Measurements from ENCODE around the gene ARHGEF16.

The ARHGEF16 gene

GRCh38 chr1:3515774-3516480 lies 61.5 kb downstream of the ARHGEF16 start:
- no peaks in the 10 kb centered on the region for H3K36me3 ChIP-seq (ENCODE audit: control insufficient read depth in 2 of 2, insufficient read depth in 1 of 2, low read length in 2 of 2)
- CTCF ChIA-PET = interaction anchor here (0.6 to 2.0 kb wide), 3 partner anchors 25 to 143 kb away, joined by 3 to 5 read pairs (median 4); no protein-coding TSS in a partner anchor

DNA sequence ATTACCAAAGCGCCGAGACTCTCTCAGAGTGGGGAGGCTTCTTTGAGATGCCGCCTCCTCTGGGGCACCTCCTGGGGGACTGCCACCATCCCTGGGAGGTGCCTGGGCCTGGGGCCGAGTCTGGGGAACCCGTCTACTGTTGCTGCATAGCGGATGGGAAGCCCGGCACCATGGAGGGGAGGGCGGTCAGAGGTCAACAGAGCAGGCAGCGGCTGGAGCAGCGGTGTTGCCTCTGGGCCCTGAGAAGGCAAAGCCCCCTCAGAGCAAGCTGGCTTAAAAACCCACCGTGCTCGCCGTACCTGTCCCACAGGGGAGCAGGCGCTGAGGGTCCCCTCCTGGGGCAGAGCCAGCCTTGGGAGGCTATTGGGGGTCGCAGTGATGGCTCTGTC lies 62.0 kb downstream of the ARHGEF16 start:
- Histone ChIP-seq H3K4me3 (ENCODE audit: low read depth, low read length) (no peak overlapping the region), H3K36me3 (ENCODE audit: control insufficient read depth in 2 of 2, insufficient read depth in 1 of 2, low read length in 2 of 2) (no peaks in the 10 kb centered on the region), H3K27ac (ENCODE audit: extremely low read depth, low read depth, low read length) (no peak overlapping the region), H3K9me3 (ENCODE audit: control insufficient read depth, insufficient read depth, low read depth, low read length) (no peaks in the 10 kb centered on the region), H3K4me1 (ENCODE audit: control insufficient read depth, insufficient read depth, low read length) (no peaks in the 10 kb centered on the region)
- ChIA-PET POLR2A (no interaction called here), CTCF (interaction anchor here (1.4 to 2.0 kb wide), 2 partner anchors 25 to 63 kb away, joined by 3 to 5 read pairs; no protein-coding TSS in a partner anchor)
- TF ChIP-seq, protein P1, sequence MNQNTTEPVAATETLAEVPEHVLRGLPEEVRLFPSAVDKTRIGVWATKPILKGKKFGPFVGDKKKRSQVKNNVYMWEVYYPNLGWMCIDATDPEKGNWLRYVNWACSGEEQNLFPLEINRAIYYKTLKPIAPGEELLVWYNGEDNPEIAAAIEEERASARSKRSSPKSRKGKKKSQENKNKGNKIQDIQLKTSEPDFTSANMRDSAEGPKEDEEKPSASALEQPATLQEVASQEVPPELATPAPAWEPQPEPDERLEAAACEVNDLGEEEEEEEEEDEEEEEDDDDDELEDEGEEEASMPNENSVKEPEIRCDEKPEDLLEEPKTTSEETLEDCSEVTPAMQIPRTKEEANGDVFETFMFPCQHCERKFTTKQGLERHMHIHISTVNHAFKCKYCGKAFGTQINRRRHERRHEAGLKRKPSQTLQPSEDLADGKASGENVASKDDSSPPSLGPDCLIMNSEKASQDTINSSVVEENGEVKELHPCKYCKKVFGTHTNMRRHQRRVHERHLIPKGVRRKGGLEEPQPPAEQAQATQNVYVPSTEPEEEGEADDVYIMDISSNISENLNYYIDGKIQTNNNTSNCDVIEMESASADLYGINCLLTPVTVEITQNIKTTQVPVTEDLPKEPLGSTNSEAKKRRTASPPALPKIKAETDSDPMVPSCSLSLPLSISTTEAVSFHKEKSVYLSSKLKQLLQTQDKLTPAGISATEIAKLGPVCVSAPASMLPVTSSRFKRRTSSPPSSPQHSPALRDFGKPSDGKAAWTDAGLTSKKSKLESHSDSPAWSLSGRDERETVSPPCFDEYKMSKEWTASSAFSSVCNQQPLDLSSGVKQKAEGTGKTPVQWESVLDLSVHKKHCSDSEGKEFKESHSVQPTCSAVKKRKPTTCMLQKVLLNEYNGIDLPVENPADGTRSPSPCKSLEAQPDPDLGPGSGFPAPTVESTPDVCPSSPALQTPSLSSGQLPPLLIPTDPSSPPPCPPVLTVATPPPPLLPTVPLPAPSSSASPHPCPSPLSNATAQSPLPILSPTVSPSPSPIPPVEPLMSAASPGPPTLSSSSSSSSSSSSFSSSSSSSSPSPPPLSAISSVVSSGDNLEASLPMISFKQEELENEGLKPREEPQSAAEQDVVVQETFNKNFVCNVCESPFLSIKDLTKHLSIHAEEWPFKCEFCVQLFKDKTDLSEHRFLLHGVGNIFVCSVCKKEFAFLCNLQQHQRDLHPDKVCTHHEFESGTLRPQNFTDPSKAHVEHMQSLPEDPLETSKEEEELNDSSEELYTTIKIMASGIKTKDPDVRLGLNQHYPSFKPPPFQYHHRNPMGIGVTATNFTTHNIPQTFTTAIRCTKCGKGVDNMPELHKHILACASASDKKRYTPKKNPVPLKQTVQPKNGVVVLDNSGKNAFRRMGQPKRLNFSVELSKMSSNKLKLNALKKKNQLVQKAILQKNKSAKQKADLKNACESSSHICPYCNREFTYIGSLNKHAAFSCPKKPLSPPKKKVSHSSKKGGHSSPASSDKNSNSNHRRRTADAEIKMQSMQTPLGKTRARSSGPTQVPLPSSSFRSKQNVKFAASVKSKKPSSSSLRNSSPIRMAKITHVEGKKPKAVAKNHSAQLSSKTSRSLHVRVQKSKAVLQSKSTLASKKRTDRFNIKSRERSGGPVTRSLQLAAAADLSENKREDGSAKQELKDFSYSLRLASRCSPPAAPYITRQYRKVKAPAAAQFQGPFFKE (tag by site-specific recombination; IDR thresholded peaks at IDR 0.05; ENCODE audit: borderline replicate concordance) = no peak
- TF ChIP-seq BCL11B (tag by site-specific recombination; IDR thresholded peaks at IDR 0.05; ENCODE audit: low read depth) (no peak), ZNF664 (tag by site-specific recombination; IDR thresholded peaks at IDR 0.05) (no peak), ZNF274 (IDR thresholded peaks at IDR 0.05; ENCODE audit: low read length) (no peak), ZNF274 (tag by site-specific recombination; IDR thresholded peaks at IDR 0.05; ENCODE audit: borderline replicate concordance) (no peak), ZNF433 (tag by site-specific recombination; IDR thresholded peaks at IDR 0.05; ENCODE audit: low read depth) (no peak), ZNF776 (tag by site-specific recombination; IDR thresholded peaks at IDR 0.05; ENCODE audit: borderline replicate concordance) (no peak), ZNF335 (tag by site-specific recombination; conservative IDR thresholded peaks at IDR 0.05) (no peak)

More at GRCh38 chr1:3515774-3516480, 61.5 kb downstream of the ARHGEF16 start:
- Histone ChIP-seq H3K27ac (ENCODE audit: extremely low read depth, low read depth, low read length) (no peak overlapping the region), H3K4me1 (ENCODE audit: control insufficient read depth, insufficient read depth, low read length) (no peaks in the 10 kb centered on the region), H3K9me3 (ENCODE audit: control insufficient read depth, insufficient read depth, low read depth, low read length) (no peaks in the 10 kb centered on the region), H3K4me3 (ENCODE audit: low read depth, low read length) (no peak overlapping the region)
- TF ChIP-seq HIC1 (tag by site-specific recombination; IDR thresholded peaks at IDR 0.05) (peak; percentile 64), KLF16 (tag by site-specific recombination; IDR thresholded peaks at IDR 0.05) (no peak), ZIC2 (tag by site-specific recombination; IDR thresholded peaks at IDR 0.05) (peak; percentile 62), ZNF248 (tag by site-specific recombination; IDR thresholded peaks at IDR 0.05) (no peak), ZNF335 (tag by site-specific recombination; conservative IDR thresholded peaks at IDR 0.05) (no peak), ZNF292 (tag by site-specific recombination; IDR thresholded peaks at IDR 0.05; ENCODE audit: borderline replicate concordance, low read depth) (no peak), ZBTB21 (tag by site-specific recombination; IDR thresholded peaks at IDR 0.05) (no peak), ZBTB1 (tag by site-specific recombination; IDR thresholded peaks at IDR 0.05) (no peak), ZNF341 (tag by site-specific recombination; IDR thresholded peaks at IDR 0.05; ENCODE audit: low read depth) (no peak), ZNF621 (tag by site-specific recombination; IDR thresholded peaks at IDR 0.05) (no peak), ZNF791 (tag by site-specific recombination; IDR thresholded peaks at IDR 0.05) (no peak), TRIM28 (IDR thresholded peaks at IDR 0.05; ENCODE audit: borderline replicate concordance, low read length) (no peak), ZNF26 (tag by site-specific recombination; IDR thresholded peaks at IDR 0.05) (no peak), ZNF274 (IDR thresholded peaks at IDR 0.05; ENCODE audit: low read length) (no peak), ZNF274 (tag by site-specific recombination; IDR thresholded peaks at IDR 0.05; ENCODE audit: borderline replicate concordance) (no peak), ZNF416 (tag by site-specific recombination; IDR thresholded peaks at IDR 0.05) (no peak)
- TF ChIP-seq, protein P2, sequence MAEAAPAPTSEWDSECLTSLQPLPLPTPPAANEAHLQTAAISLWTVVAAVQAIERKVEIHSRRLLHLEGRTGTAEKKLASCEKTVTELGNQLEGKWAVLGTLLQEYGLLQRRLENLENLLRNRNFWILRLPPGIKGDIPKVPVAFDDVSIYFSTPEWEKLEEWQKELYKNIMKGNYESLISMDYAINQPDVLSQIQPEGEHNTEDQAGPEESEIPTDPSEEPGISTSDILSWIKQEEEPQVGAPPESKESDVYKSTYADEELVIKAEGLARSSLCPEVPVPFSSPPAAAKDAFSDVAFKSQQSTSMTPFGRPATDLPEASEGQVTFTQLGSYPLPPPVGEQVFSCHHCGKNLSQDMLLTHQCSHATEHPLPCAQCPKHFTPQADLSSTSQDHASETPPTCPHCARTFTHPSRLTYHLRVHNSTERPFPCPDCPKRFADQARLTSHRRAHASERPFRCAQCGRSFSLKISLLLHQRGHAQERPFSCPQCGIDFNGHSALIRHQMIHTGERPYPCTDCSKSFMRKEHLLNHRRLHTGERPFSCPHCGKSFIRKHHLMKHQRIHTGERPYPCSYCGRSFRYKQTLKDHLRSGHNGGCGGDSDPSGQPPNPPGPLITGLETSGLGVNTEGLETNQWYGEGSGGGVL (tag by site-specific recombination; IDR thresholded peaks at IDR 0.05) = no peak
- POLR2A ChIA-PET = no interaction called here
